Measurements from ENCODE around the gene PEX11B.

Gene PEX11B

GRCh38 chr1:145871994-145872924 is 46.3 kb downstream of the PEX11B start:
- no peak overlapping the region for H3K27ac ChIP-seq (replicated peaks; ENCODE audit: low read length)
- H3K4me3 ChIP-seq (ENCODE audit: low read length in 2 of 2): peak overlapping the region; percentile 47 to 67
- peaks cover 3 to 8% of the 10 kb centered on the region in 2 donors for H3K4me1 ChIP-seq (ENCODE audit: control insufficient read depth in 2 of 2, insufficient read depth in 1 of 2, low read depth in 1 of 2, low read length in 2 of 2)
- peak overlapping the region; percentile 83 for H2BK5ac ChIP-seq (ENCODE audit: low read length)
- H3K4ac ChIP-seq (ENCODE audit: low read length): peak overlapping the region; percentile 97
- peak overlapping the region; percentile 52 for H3K4me2 ChIP-seq (ENCODE audit: insufficient read depth, low read length, poor library complexity, severe bottlenecking)
- DNase-seq (ENCODE audit: low spot score): no peak
- peaks cover 0 to 67% (median 0%) of the 10 kb centered on the region in 3 experiments for H3K27me3 ChIP-seq (ENCODE audit: control insufficient read depth in 3 of 3, insufficient read depth in 3 of 3, low read depth in 1 of 3, low read length in 3 of 3)
- peak overlapping the region; percentile 86 for H3K23ac ChIP-seq (ENCODE audit: low read depth, low read length, poor library complexity)
- H2AFZ ChIP-seq (ENCODE audit: low read length): peak overlapping the region; percentile 99
- H3K9ac ChIP-seq (ENCODE audit: low read depth, low read length, poor library complexity): peak overlapping the region; percentile 97
- H4K91ac ChIP-seq (ENCODE audit: low read depth, low read length, poor library complexity): peak overlapping the region; percentile 97
- peaks cover 2% of the 10 kb centered on the region for H3K79me1 ChIP-seq (ENCODE audit: low read depth, low read length)
- no CpG with 5 or more reads among the region's 47 CpGs for WGBS, 2 donors (ENCODE audit: extremely low coverage in 2 of 2, insufficient read length in 2 of 2, insufficient replicate concordance in 1 of 2)
- H2BK120ac ChIP-seq (ENCODE audit: low read depth, low read length): peak overlapping the region; percentile 63
- H2AK5ac ChIP-seq (ENCODE audit: low read depth, low read length): peak overlapping the region; percentile 56
- H3K18ac ChIP-seq (ENCODE audit: low read length): peak overlapping the region; percentile 97
- no peaks in the 10 kb centered on the region for H3K36me3 ChIP-seq (replicated peaks in 1 of 2; ENCODE audit: control insufficient read depth in 2 of 2, insufficient read depth in 2 of 2, low read length in 2 of 2)
- H2BK15ac ChIP-seq (ENCODE audit: low read length): peak overlapping the region; percentile 100
- peak overlapping the region; percentile 84 for H3K14ac ChIP-seq (ENCODE audit: low read length)
- H2BK12ac ChIP-seq (ENCODE audit: low read length): peak overlapping the region; percentile 87
- H3K9me3 ChIP-seq (replicated peaks in 1 of 2; ENCODE audit: control insufficient read depth in 2 of 2, insufficient read depth in 1 of 2, low read depth in 1 of 2, low read length in 2 of 2): no peaks in the 10 kb centered on the region
- peak overlapping the region; percentile 97 for H4K8ac ChIP-seq (ENCODE audit: low read depth, low read length)

- Histone ChIP-seq H3K4me3 (ENCODE audit: low read length in 2 of 2) (no peak overlapping the region), H4K8ac (ENCODE audit: low read depth, low read length) (no peak overlapping the region), H3K9ac (ENCODE audit: low read depth, low read length, poor library complexity) (no peak overlapping the region), H3K9me3 (replicated peaks in 1 of 2; ENCODE audit: control insufficient read depth in 2 of 2, insufficient read depth in 1 of 2, low read depth in 1 of 2, low read length in 2 of 2) (no peaks in the 10 kb centered on the region), H3K18ac (ENCODE audit: low read length) (no peak overlapping the region), H2AK5ac (ENCODE audit: low read depth, low read length) (no peak overlapping the region), H3K14ac (ENCODE audit: low read length) (no peak overlapping the region), H3K36me3 (replicated peaks in 1 of 2; ENCODE audit: control insufficient read depth in 2 of 2, insufficient read depth in 2 of 2, low read length in 2 of 2) (no peaks in the 10 kb centered on the region), H2BK5ac (ENCODE audit: low read length) (no peak overlapping the region), H3K27me3 (ENCODE audit: control insufficient read depth in 3 of 3, insufficient read depth in 3 of 3, low read depth in 1 of 3, low read length in 3 of 3) (peaks cover 0 to 44% (median 0%) of the 10 kb centered on the region in 3 experiments), H3K27ac (replicated peaks; ENCODE audit: low read length) (no peak overlapping the region), H4K91ac (ENCODE audit: low read depth, low read length, poor library complexity) (no peak overlapping the region), H2AFZ (ENCODE audit: low read length) (no peak overlapping the region), H3K4ac (ENCODE audit: low read length) (no peak overlapping the region), H2BK12ac (ENCODE audit: low read length) (no peak overlapping the region), H3K4me2 (ENCODE audit: insufficient read depth, low read length, poor library complexity, severe bottlenecking) (no peak overlapping the region), H3K23ac (ENCODE audit: low read depth, low read length, poor library complexity) (no peak overlapping the region), H3K79me1 (ENCODE audit: low read depth, low read length) (peaks cover 2% of the 10 kb centered on the region), H2BK120ac (ENCODE audit: low read depth, low read length) (no peak overlapping the region), H3K4me1 (ENCODE audit: control insufficient read depth in 2 of 2, insufficient read depth in 1 of 2, low read depth in 1 of 2, low read length in 2 of 2) (peaks cover 3 to 8% of the 10 kb centered on the region in 2 donors), H2BK15ac (ENCODE audit: low read length) (no peak overlapping the region)
- DNase-seq (ENCODE audit: low spot score): no peak
- no CpG with 5 or more reads among the region's 4 CpGs for WGBS, 2 donors (ENCODE audit: extremely low coverage in 2 of 2, insufficient read length in 2 of 2, insufficient replicate concordance in 1 of 2)
Measured at GRCh38 chr1:145868232-145868631, 50.3 kb downstream of the PEX11B start.

- H4K8ac ChIP-seq (ENCODE audit: low read depth, low read length): peak overlapping the region; percentile 75
- no peak overlapping the region for H2BK15ac ChIP-seq (ENCODE audit: low read length)
- H3K27me3 ChIP-seq (ENCODE audit: control insufficient read depth in 3 of 3, insufficient read depth in 3 of 3, low read depth in 1 of 3, low read length in 3 of 3): peaks cover 0 to 20% (median 0%) of the 10 kb centered on the region in 3 experiments
- H3K14ac ChIP-seq (ENCODE audit: low read length): no peak overlapping the region
- H2AFZ ChIP-seq (ENCODE audit: low read length): no peak overlapping the region
- H3K27ac ChIP-seq (replicated peaks; ENCODE audit: low read length): no peak overlapping the region
- H4K91ac ChIP-seq (ENCODE audit: low read depth, low read length, poor library complexity): no peak overlapping the region
- H3K9me3 ChIP-seq (replicated peaks in 1 of 2; ENCODE audit: control insufficient read depth in 2 of 2, insufficient read depth in 1 of 2, low read depth in 1 of 2, low read length in 2 of 2): no peaks in the 10 kb centered on the region
- no peak overlapping the region for H2BK12ac ChIP-seq (ENCODE audit: low read length)
- H3K4me1 ChIP-seq (ENCODE audit: control insufficient read depth in 2 of 2, insufficient read depth in 1 of 2, low read depth in 1 of 2, low read length in 2 of 2): peaks cover 0 to 4% of the 10 kb centered on the region in 2 donors
- H3K4me3 ChIP-seq (ENCODE audit: low read length in 2 of 2): no peak overlapping the region
- H2BK5ac ChIP-seq (ENCODE audit: low read length): no peak overlapping the region
- H3K4me2 ChIP-seq (ENCODE audit: insufficient read depth, low read length, poor library complexity, severe bottlenecking): no peak overlapping the region
- no peak overlapping the region for H3K23ac ChIP-seq (ENCODE audit: low read depth, low read length, poor library complexity)
- no peak overlapping the region for H3K9ac ChIP-seq (ENCODE audit: low read depth, low read length, poor library complexity)
- no peak overlapping the region for H3K4ac ChIP-seq (ENCODE audit: low read length)
- no peak overlapping the region for H2AK5ac ChIP-seq (ENCODE audit: low read depth, low read length)
- peak overlapping the region; percentile 37 for H3K18ac ChIP-seq (ENCODE audit: low read length)
- WGBS, 2 donors (ENCODE audit: extremely low coverage in 2 of 2, insufficient read length in 2 of 2, insufficient replicate concordance in 1 of 2): no CpG with 5 or more reads among the region's 5 CpGs
- DNase-seq (ENCODE audit: low spot score): no peak
- H3K79me1 ChIP-seq (ENCODE audit: low read depth, low read length): no peaks in the 10 kb centered on the region
- H2BK120ac ChIP-seq (ENCODE audit: low read depth, low read length): no peak overlapping the region
- no peaks in the 10 kb centered on the region for H3K36me3 ChIP-seq (replicated peaks in 1 of 2; ENCODE audit: control insufficient read depth in 2 of 2, insufficient read depth in 2 of 2, low read length in 2 of 2)
Measured at GRCh38 chr1:145863282-145864018, 55.1 kb downstream of the PEX11B start.

Data from neuronal stem cell (in vitro differentiated cells).